Measurements from ENCODE around the gene LRRC8D.

- no peak for TF ChIP-seq EZH2phosphoT487 (IDR thresholded peaks at IDR 0.05; ENCODE audit: insufficient read depth, low read depth)
- no peak for TF ChIP-seq EZH2 (IDR thresholded peaks at IDR 0.05; ENCODE audit: insufficient read depth, poor library complexity, severe bottlenecking)
These were observed 114.4 kb downstream of the LRRC8D start for GRCh38 chr1:89935235-89935634.

All from GM23248 (cell line).